NCI-H526 (cell line): ENCODE measurements around the gene TGM3.
A peak's percentile ranks its signal among the peaks of the same experiment; 100 is the strongest.

Experiments
- DNase-seq, 2 experiments: peaks; one replicate each; lab custom pipeline; 2025; lab: John Stamatoyannopoulos, UW

The TGM3 gene

GRCh38 chr20:2338411-2339066 lies 42.7 kb downstream of the TGM3 start:
- DNase-seq = no peak

GRCh38 chr20:2340136-2340535 lies 44.3 kb downstream of the TGM3 start:
- no peak for DNase-seq

- no peak for DNase-seq
Observed at GRCh38 chr20:2340823-2341222, 45.0 kb downstream of the TGM3 start.

DNA sequence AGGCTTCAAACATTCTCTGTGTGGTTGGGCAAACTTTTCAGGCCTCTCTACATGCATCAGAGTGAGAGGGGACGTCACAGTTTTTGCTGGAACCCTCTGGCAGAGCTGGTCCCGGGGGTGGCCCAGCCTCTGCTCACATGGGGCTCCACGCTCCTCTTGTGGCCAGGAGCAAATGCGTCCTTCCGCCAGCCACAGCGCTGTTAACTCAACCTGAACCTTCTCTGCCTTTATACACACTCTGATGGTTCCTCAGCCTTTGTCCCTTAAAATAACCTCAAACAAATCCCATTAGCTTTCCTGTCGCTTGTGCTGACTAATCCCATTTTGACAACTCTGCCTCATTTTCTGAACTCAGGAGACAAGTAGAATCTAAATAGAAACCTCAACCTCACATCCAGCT lies 45.5 kb downstream of the TGM3 start:
- DNase-seq = no peak

- no peak for DNase-seq
Observed at GRCh38 chr20:2342243-2342642, 46.4 kb downstream of the TGM3 start.

GRCh38 chr20:2346188-2346587 lies 50.4 kb downstream of the TGM3 start:
- DNase-seq = no peak

DNA sequence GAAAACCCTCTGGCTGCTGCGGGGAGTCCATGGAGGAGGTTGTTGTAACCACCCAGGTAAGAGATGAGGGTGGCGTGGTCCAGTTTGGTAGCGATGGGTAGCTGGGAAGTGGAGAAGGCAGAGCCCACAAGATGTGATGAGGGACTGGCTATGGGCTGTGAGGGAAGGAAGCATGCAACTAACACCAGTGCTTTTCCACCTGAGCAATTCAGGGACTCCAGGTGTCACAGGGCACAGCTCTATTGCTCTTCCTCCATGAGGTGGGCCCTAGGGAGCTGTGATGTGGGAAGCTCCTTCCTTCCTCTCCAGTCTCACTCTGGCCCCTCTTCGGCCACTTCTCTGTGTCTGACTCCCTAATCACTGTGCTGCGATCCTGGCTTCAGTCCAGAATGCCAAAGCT lies 52.5 kb downstream of the TGM3 start:
- no peak for DNase-seq

DNA sequence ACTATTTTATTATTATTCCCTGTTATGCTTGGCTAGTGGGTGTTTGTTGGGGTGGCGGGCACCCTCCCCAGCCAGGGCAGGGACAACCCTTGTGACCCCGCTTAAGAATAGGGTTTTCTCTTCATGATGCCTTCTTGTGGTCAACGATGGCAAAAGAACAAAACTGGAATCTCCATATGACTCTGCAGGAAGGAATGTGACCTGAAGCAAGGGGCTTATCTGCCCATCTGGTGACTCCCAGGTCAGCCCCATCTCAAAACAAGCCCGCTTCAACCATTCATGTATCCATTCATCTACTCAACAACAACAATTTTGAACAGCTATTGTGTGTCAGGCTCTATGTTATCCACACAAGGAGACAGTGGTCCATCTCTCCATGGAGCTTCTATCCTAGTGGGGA lies 54.0 kb downstream of the TGM3 start:
- no peak for DNase-seq

DNA sequence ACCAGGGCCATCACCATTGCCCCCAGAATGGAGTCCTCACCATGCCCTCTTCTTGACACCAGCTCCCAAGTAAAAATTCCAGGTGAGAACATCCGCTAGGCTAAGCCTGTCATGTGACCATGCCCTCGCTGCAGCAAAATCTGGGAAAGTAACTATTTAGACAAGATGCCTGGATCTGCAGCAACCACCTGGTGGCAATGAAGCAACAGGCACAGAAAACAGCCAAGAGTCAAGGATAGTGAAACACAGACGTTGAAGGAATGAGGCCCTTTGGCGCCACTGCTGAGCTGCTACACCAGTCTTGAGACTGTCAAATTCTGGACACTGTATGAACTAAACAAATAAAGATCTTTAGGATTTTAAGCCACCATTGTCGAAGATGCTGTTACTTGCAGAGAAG lies 54.8 kb downstream of the TGM3 start:
- DNase-seq = no peak

- DNase-seq = no peak
Observed at GRCh38 chr20:2353231-2353630, 57.4 kb downstream of the TGM3 start.

- DNase-seq = no peak
Observed at GRCh38 chr20:2357114-2357513, 61.3 kb downstream of the TGM3 start.

- DNase-seq = no peak
Observed at GRCh38 chr20:2358006-2358405, 62.2 kb downstream of the TGM3 start.

DNA sequence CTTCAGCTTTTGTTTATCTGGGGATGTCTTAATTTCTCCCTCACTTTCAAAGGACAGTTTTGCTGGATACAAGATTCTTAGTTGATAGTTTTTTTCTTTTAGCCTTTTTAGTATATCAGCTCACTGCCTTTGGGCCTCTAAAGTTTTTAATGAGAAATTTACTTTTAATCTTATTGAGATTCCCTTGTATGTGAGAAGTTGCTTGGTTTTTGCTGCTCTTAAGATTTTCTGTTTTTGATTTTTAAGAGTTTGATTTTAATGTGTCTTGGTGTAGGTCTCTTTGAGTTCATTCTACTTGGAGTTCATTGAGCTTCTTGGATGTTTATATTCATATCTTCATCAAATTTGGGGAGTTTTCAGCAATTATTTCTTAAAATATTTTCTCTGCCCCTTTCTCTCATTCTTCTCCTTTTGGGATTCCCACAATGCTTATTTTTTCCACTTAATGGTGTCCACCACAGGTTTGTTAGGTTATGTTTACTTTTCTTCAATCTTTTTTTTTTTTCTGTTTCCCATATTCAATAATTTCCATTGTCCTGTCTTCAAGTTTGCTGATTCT lies 65.3 kb downstream of the TGM3 start:
- no peak for DNase-seq

GRCh38 chr20:2363187-2363586 lies 67.4 kb downstream of the TGM3 start:
- DNase-seq = peak; percentile 21 to 68

DNA sequence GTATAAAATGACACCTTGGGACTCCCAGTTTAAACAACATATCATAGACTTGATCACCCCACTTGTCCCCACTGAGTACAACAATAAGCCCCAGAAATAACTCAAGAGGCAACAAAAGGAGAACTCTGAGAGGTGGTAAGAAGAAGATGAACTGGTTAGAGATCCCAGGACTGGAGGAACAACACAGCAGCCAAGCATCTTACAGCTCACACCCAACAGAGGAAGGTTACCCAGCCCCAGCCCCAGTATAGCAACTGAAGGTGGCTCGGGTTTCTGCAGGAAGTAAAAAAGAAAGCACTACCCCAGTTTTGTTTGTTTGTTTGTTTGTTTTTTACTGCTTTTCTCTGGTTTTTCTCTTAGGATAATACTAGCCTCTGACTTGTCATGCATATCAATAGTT lies 67.8 kb downstream of the TGM3 start:
- DNase-seq = no peak

DNA sequence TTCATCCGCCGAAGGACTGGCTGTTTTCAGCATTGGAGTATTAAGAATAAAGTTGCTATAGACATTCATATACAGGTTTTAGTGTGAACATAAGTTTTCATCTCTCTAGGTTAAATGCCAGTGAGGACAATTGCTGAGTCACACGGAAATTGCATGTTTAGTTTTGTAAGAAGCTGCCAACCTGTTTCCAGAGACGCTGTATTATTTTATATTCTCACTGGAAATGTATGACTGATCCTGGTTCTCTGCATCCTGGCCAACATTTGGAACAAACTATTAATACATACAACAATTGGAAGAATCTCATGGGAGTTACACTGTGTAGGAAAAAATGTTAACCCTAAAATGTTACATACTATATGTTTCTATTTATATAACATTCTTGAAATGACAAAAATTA lies 68.2 kb downstream of the TGM3 start:
- DNase-seq = no peak

- DNase-seq = no peak
Observed at GRCh38 chr20:2365091-2365490, 69.3 kb downstream of the TGM3 start.

DNA sequence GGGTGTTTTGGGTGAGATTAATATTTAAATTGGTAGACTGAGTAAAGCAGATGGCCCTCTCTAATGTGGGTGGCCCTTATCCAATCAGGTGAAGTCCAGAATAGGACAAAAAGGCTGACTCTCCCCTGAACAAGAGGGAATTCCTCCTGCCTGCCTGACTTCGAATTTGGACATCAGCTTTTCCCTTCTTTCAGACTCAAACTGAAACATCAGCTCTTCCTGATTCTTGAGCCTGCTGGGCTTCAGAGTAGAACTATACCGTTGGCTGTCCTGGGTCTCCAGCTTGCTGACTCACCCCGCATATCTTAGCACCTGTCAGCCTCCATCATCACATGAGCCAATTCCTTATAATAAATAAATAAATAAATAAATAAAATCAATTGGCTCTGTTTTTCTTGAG lies 69.9 kb downstream of the TGM3 start:
- no peak for DNase-seq

DNA sequence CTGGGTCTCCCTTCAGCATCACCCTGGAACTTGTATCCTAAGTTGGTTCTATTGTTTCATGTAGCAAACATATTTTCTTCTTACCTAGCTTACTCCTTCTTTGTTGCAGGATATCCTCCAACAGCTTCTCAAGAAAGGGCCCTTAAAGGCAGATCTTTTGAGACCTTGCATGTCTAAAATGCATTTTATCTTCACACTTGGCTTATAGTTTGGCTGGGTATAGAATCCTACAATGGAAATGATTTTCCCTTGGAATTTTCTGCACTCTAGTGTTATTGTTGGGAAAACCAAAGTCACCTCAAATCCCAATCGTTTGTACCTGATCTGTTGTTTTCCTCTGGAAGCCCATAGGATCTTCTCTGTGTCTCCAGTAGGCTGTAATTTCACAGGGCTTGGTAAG lies 72.8 kb downstream of the TGM3 start:
- DNase-seq = no peak

DNA sequence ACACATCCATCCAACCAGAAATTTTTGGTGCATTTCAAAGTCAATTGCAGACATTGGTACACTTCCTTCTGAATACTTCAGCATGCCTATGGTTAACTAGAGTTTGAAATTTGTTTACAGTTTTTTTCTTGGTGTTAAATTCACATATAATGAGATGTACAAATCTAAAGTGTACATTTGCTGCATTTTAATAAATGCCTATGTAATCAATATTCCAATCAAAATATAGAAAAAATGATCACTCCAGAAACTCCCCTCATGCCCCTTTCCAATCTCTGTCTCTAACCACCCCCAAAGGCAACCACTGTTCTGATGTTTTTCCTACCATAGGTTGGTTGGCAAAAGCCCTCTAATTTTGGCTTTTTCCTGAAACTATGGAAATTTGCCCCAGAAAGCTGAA lies 77.3 kb downstream of the TGM3 start:
- DNase-seq = no peak

DNA sequence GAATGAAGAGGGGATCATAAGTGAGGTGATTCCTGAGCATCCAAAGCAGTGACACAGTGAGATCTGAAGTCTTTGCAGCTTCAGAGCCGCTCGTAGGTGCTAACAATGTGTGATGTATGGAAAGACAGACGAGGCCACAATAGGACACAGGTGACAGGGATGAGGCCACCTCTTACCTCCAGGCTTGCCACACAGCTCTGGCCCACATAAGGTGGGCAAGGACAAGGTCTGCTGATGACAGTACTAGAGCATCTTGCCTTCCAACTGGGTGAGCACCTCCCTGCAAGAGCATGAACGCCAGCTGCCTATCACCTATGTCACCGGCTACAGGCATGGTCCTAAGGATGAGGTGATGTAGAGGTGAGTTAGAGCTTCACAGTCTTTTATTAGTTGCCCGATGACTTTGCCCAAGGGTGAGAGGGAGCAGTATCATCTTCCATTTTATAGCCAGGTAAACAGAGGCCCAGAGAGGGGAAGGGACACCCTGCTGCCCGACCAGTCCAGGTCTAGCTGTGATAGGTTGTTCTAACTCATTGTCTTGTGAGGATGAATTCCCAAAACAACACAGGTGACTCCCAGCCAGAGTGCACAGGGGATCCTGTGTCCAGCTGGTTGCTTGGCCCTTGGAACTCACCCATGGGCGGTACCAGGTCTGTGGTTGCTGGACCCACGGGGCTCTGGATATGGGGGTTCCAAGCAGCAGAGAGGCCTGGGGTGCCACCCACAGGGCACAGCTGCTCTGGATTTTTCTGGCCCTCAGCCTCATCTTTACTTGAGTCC lies 78.7 kb downstream of the TGM3 start:
- DNase-seq = no peak

- no peak for DNase-seq
Observed at GRCh38 chr20:2378893-2379292, 83.1 kb downstream of the TGM3 start.

- no peak for DNase-seq
Observed at GRCh38 chr20:2379511-2380229, 83.9 kb downstream of the TGM3 start.
